HG03558 (cell line): ENCODE data around the gene CCDC93.
A peak's percentile ranks its signal among the peaks of the same experiment; 100 is the strongest.

Source experiments
- ATAC-seq: cut with Tn5 transposase; IDR thresholded peaks from one replicate; pipeline ENCODE4 v1.9.1; 2021; ENCODE audit warnings: moderate number of reproducible peaks; ENCODE audit not compliant: unreplicated experiment; ENCODE audit errors: extremely low read depth

The CCDC93 gene, protein sequence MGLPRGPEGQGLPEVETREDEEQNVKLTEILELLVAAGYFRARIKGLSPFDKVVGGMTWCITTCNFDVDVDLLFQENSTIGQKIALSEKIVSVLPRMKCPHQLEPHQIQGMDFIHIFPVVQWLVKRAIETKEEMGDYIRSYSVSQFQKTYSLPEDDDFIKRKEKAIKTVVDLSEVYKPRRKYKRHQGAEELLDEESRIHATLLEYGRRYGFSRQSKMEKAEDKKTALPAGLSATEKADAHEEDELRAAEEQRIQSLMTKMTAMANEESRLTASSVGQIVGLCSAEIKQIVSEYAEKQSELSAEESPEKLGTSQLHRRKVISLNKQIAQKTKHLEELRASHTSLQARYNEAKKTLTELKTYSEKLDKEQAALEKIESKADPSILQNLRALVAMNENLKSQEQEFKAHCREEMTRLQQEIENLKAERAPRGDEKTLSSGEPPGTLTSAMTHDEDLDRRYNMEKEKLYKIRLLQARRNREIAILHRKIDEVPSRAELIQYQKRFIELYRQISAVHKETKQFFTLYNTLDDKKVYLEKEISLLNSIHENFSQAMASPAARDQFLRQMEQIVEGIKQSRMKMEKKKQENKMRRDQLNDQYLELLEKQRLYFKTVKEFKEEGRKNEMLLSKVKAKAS

DNA sequence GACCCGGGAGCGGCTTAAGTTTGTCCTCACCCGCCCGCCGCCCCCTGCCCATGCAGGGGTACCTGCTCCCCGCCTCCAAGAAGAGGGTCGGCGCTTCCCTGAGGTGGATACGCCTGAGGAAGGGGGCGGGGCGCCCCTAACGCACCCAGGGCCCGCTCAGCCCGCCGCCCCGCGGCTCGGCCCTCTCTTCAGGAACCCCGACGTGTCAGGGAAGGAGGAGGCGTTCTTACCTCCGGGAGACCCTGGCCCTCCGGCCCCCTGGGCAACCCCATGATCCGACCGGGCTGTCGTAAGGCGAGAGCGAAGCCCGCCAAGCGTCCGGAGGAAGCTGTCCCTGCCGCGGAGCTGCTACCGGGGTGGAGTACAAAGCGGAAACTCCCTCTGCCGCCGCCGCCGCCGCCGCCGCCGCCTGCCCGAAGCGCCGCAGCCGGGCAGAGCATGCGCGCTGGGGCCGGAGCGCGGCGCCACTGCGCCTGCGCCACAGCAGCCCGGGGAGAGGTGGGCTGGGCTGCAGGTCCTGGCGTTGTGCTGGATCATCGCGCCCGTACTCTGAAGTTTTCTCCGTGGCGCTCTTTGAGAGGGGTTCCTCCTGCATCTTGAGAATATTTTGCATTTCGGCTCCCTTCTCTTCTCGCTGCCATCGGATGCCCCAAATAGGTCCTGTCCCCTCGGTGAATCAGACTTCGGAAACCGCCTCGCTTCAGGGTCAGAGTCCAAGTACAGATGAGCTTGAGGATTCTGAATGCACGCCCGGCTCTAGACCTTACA lies at the start of gene CCDC93:
TSS of gene CCDC93 (minus strand) at position 347 of the 768 bp plus-strand sequence. CDS start at position 272, 75 bp downstream.
- peak; percentile 78 for ATAC-seq

DNA sequence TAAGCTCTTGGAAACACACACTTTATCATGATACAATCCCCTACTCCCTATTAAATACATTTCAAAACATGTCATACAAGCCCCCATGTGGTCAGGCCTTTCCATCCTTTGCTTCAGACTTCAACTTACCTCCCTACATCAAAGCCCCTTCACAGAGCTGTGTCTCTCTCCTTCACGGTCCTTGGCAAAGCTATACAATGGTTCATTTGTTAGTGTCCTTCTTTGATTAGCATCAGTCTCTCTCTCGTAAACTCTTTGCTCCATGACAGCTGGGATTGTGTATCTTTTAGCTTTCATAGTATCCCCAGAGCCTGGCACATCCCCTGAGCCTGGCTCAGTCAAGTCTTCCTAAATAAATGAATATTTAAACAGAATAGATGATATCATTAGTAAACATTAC lies 48.8 kb upstream of the CCDC93 start:
- ATAC-seq: no peak

DNA sequence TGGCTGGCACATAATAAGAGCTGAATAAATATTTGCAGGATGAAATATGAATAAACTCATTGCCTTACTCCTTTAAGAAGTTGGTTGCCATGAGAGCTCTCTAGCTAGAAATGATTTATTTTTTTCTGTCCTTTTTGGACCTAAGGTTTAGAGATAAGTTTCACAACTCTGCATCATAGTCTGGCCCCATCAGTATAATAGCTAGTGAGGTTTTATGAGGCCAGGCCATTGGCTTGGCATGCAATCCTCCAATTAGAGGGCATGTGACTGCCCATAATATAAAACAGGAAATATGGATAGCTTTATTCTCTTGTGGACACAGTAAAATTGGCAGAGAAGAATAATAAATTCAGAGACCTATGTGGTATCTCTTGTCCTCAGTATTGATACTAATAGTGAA lies 48.2 kb upstream of the CCDC93 start:
- ATAC-seq: no peak

DNA sequence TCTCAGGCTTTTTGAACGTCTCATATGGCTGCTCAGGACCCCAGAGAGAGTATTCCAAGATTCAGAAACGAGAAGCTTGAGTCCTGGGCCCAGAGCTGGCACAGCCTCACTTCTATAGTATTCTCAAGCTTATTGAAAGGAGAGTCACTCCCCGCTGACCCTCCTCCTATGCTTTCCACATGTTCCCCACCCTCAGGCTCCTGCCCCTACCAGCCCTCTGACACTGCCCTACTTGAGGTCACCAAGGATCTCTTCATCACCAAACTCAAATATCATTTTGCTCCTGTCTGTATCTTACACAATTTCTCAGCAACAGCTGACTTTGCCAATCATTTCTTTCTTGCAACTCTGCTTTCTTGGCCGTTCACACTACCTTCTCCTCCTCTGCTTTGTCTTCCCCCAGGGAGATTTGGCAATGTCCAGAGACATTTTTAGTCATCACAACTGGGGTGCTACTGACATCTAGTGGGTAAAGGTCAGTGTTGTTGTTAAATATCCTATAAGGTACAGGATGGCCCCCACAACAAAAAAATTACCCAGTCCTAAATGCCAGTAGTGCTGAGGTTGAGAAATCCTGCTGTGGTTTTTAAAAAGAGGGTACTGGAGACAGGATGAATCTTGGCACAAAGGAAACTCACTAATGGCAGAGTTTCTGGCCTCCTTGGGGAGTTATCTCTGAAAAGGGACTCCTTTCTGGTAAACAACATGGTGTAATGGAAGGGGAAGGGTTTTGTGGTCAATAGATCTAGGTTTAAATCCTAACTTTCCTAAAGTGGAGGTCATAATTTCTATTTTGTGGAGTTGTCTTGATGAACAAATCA lies 47.5 kb upstream of the CCDC93 start:
- ATAC-seq: peak; percentile 46

DNA sequence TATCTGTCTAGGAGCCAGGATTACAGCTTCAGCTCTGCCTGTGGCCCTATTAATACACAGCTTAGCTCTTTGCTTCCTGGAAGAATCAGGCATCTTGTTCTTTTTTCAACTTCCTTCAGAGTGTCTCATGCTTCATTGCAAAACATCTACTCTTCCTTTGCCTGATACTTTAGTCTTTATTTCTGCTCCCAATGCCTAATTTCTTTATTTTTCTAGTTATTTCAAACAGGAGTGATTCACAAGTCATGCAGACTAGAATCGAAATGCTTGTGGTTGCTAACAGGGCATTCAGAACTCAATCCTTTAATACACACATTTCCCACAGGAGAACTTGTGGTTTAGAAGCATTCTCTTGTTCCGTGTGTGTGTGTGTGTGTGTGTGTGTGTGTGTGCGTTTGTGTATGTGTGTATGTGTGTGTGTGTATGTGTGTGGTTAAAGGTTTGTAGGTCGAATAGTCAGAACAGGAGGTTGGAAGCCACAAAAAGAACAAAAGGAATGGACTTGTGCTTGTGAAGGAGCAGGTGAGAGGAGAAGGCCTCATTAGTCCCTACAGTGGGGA lies 46.1 kb upstream of the CCDC93 start:
- ATAC-seq: no peak

DNA sequence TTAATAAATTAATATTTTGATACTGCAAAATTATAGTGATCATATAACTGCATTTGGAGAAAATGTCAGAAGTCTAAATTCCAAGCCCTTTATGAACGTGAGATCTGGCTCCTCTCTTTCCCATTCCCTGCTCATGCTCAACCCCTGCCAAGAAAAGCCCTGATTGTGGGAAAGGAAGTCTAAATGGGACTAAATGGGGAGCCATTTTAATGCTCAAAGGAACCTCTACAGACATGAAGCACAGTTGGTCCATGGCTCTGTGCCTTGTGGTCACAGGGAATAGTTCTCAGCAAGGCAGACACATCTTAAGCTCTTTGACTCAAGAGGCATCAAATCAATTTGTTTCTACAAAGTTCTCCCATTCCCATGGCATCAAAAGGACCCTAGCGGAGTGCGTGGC lies 45.1 kb upstream of the CCDC93 start:
- no peak for ATAC-seq

DNA sequence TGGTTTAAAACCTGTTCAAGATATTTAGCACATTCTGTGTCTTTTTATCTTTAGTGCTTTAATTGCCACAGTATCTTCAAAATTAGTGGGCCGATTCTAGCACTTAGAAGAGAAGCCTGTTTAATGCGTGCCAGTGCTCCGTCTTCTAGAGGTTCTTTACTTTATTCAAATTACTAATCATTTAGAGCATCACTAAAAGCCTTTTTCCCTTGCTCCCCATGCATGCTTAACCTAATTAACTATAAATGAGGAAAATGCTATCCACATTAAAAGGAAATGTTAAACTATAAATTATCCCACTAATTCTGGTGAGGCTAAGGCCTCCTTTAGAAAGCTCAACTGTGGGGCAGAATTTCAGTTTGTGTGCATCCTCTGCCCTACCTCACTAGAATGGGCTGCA lies 42.9 kb upstream of the CCDC93 start:
- no peak for ATAC-seq

DNA sequence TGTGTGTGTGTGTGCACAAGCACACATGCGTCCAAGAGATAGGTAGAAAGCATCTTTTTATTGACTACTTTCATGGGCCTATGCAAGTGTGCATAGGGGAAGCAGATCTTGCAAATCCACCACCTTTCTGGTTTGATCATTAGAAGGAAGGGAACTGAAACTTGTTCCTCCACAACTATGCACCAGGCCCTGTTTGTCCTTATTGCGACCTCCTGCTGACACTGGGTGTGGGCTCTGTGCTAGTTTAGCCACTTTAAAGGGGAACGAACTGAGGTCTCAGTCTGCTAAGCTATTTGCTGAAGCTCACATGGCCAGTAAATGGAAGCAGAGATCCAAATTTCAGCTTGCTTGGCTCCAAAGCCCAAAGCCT lies 42.3 kb upstream of the CCDC93 start:
- peak; percentile 75 for ATAC-seq

DNA sequence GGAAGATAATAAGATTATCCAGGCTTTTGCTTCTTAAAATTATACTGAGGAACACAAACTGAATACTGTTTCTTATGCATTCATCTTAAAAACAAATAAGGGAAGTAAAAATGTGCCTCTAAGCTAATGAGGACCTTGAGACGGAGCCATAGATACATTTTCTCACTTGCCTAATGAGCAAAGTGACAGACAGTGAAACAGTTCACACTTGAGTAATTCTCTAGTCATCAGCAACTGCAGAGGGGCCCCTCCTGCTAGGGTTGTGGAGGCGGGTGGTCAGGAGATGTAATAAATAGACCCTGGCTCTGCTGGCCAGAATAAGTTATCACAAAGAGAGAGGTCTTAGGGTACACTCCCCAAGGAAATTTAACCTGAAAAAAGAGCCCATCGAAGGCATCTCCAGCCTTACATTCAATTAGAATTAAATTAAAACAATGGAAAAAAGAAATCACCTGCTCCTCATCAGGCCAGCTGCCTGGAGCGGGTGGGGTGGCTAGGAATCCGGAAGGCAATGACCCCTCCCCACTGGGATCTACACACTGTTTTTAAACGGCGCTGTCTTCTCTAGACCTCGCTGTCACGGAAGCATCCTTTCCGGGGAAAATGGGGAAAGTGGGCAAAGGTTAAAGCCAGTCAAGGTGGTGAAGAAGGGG lies 41.8 kb upstream of the CCDC93 start:
- peak; percentile 62 for ATAC-seq

DNA sequence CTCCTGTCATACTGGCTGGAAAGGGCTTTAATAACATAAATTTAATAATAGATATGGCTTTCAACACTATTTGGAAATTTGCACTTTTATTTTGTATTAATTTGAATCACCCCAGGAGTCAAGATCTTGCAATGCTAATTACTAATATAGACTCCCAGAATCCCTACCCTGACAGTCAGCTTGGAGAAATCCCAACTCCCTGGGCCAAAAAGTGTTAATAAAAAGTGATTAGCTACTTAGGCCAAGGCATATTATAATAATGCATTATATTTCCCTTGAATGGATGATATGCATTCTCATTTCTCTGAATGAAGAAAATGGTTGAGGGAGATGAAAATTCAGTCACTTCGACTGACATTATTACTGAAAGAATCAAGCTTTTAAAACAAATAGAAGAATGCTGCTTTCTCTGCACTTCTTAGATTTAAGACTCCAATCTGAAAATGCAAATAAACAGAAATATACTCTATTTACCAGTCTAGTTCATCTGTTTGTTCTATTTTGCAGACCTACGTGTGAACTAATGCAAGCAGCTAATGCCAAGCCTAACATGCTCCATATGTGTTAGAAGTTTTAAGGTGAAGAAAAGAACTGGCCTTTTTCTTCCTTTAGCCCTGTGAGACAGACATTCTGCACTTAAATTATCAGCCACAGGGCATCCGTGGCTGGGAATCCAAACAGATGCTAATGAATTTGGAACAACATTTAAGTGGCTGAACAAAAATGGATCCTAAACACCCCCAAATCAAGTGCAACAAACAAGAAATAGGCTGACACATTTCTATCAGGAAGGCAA lies 40.5 kb upstream of the CCDC93 start:
- no peak for ATAC-seq

DNA sequence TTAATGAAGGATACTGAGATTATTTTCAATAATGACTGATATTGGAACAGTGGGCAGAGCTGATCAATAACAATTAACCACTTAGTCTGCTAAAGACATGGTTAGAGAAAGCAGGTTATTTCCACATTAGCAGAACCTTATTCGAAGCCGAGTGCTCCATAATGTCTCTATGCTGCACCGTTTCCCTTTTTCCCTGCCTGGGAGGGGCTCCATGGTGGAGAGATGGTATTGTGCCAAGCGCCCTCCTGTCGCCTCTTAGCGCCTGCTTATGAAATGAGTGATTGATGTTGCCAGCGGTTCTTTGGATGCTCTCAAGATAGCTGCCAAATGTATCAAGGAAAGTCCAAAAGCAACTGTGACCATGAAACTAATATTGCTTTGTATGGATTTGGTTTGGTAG lies 39.8 kb upstream of the CCDC93 start:
- no peak for ATAC-seq

DNA sequence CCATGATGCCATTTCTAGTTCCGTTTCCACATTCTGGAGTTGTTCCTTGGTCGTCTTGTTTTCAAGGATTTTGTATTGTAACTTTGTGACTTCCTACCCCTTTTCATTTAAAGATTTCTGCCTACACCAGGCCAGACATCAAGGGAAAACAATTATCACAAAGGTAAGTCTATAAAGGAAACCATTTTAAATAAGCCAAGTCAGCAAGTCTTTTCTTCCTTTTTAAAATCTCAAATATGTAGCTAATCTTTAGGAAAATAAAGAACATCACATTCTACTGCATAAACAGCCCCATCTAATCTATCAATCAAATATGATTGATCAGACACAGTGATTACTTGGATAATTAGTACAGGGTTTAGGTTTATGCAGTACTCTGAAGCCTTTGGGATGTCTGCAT lies 38.6 kb upstream of the CCDC93 start:
- ATAC-seq: no peak

DNA sequence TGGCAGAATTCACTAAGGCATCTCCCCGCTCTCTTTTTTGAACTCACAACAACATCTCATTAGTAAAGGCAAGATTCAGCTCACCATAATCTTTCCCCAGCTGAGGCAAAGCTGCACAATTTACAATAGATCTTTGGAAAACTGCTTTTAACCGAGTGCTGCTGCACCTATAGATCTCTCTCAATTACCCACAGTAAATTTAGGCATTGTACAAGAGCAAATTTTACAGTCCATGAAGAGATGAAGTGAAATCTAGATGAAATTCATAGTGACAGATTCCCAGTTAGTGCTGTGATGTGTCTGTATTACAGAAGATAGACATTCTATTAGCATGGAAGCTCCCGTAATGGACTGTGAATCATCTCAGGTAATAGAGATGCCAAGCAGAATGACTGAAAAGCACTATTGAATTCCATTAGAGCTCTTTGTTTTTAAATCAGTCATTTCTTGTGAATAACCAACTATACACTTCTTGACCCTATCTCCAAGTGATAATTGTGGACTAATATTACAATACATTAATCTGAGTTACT lies 38.0 kb upstream of the CCDC93 start:
- no peak for ATAC-seq

DNA sequence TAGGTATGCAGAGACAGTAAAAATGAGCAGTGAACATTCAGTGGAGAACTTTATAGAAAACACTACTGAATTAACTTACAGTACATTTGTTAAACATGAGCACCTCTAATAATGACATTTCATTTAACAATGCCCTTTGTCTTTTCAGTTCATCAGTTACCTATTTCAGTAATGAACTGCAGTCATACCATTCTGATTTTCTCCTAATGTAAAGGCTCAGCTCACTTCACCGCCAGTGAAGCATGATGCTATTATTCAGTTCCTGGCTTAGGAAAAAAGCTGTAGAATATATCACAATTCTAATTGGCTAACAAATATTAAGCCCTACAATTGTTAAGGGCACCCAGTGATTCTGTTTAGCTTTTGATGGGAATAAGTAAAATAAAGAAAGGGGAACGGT lies 37.1 kb upstream of the CCDC93 start:
- ATAC-seq: no peak

DNA sequence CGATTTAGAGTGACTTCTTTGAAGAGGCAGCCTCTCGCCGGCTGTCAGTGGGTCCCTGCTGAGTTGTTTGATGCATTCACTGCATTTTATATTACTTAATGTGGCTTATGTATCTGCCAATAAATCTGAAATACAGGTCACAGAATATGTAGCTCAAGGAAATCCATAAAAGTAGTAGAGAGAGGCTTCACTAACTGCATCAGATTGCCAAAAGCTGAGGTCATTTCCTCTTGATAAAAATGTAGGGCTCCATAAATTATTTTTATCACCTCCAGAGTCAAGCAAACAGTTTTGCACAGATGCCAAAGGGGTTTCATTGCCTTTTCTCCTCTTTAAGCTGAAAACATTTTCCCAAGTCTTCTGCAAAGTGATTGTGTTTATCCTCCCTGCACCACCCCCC lies 36.5 kb upstream of the CCDC93 start:
- no peak for ATAC-seq

DNA sequence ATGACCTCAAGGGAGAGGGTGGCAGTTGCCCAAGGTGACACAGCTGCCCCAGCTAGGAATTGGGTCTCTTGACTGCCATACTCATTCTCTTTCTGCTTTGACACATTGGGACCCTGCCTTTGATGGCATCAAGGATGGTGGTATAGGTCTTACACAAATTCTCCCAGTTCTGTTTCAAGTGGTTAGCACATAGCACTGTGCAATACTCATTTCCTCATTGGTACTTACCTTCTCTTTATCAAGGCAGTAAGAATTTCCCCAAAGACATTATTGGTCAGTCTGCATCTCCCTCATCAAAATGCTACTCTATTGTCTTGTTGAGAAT lies 35.9 kb upstream of the CCDC93 start:
- ATAC-seq: no peak

DNA sequence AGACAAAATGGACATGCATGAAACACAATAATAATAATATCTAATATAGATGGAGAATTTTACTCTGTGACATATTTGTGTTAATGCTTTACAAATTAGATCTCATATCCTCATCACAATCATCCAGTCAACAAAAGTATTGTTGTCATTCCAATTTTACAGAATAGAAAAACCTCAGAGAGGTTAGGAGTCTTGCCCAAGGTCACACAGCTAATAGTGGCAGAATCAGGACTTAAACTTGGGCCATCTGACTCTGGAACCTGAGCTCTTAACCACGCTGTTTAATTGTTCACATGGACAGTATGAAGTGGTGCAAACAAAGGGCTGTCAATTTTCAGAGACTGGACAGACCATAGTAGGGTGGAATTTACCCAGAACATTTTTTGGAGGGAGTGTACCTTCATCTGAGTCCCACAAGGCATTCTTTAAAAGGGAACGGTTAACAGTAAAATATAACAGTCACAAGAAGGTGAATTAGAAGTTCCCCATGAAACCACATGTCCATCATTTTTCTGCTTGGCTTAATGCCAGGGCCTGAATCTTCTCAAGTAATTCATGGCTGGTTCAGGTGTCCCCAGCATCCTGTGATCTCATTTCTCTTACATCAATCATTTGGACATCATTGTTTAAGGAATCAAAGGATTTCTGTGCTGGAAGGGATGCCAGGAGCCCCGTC lies 35.4 kb upstream of the CCDC93 start:
- no peak for ATAC-seq

DNA sequence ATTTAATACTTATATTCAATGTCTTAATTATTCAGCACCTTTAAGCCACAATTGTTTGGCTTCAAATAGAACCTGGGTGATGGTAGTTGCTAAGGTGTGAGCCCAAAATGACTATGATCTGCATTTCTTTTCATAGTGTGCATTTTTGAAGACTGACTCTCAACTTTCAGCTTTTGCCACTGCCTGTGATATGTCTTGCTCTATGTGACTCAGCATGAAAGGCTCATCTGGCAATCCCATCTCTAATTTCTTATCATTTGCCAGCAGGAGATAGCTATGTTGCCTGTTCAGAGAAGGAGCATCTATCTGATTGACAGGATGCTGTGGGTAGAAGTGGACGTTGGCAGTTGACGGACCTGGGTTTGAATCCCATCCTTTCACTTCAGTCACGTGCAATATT lies 34.5 kb upstream of the CCDC93 start:
- ATAC-seq: no peak
